GM21390 (cell line): Measurements from ENCODE around the gene ERGIC1.
"Not testable (repeated sequence)": the region's sequence is repeated elsewhere in the genome, so short reads cannot be mapped to it uniquely, and the experiment has no call there.

Source experiments
- ATAC-seq: cut with Tn5 transposase; IDR thresholded peaks from one replicate; pipeline ENCODE4 v1.9.1; 2021; ENCODE audit not compliant: unreplicated experiment

The ERGIC1 gene

DNA sequence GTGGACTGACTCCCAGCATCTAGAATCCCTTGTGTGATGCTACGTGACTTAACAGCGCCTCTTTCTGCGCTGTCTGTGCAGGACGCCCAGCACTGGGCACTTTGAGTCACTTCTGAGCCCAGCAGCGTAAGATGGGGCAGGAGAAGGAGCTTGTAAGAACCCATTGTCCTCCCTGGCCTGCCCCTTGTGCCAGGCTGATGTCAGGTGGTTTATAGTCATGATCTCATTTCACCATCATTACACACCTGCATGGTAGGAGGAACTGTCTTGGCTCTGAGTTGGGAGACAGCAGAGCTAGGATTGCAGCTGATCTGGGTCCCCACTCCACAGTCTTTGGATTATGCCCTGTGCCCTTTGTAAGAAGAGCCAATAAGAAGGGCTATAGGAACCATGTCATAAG, 12.2 kb downstream of the ERGIC1 start:
- no peak for ATAC-seq

- ATAC-seq, result no peak
Observed at GRCh38 chr5:172846677-172847076, 12.6 kb downstream of the ERGIC1 start.

- not testable (repeated sequence) for ATAC-seq
Observed at GRCh38 chr5:172847584-172847983, 13.5 kb downstream of the ERGIC1 start.

DNA sequence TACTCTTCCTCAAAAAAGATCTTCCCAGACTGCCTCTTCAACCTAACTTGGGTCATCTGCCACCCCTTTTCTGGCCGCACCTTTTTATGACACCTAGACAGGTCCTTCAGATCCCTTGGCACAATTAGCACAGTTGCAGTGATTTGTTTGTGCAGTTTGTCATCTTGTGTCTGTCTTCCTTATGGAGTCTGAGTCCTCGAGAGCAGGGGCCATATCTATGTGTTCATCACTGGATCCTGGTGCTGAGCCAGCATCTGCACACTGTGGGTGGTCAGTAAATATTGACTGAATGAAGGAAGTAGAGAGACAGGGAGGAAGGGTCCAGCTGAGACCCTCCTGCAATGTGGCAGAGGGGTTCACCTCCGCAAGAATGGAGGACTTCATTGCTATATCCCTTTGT, 14.4 kb downstream of the ERGIC1 start:
- no peak for ATAC-seq

DNA sequence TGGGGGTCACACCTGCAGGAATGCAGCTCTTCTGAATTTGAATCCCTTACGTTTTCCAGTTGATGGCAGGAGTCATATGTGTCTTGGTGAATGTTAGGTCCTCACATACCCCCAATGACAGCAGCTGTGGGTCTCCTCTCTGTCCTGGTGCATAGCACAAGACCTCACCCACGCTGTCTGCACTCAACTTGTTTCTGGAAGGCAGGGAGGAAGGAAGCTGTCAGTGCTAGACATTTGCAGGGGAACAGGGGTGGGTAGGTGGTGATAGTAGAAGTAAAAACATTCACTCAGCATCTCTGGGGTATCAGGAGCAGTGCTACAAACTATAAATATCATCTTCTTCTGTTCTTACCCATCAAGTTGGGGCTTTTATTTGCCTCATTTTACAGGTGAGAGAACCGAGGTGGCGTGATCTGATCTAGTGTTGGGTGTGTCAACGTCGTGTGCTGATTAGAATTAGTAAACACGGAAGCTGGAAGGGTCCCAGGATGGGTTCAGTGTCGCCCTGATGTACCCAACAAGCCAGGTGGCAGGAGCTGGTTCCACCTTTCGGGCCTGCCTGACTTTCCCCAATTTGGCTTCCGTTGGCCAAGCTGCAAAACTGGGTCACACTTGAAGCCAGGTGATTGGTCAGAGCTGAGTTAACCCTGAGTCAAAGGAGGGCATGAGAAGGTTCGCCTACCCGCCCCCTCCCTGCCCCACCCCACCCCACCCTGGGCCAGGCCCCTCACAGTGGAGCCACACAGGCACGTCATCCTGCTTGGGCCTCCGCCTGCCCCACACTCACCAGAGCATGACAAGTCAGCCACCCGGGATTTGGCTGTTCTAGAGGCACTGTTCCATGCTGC, 15.8 kb downstream of the ERGIC1 start:
- peak; percentile 63 for ATAC-seq

GRCh38 chr5:172850454-172850797, 16.4 kb downstream of the ERGIC1 start:
- ATAC-seq, result no peak

DNA sequence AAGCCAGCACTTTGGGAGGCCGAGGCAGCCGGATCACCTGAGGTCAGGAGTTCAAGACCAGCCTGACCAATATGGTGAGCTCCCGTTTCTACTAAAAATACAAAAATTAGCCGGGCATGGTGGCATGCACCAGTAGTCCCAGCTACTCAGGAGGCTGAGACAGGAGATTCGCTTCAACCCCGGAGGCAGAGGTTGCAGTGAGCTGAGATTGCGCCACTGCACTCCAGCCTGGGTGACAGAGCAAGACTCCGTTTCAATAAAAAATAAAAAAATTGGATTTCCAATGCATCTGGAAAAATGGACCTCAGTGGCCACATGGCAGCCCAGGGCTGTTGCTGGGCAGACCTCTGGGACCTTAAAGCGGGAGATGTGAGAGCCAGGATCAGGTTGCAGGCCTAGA, 17.2 kb downstream of the ERGIC1 start:
- ATAC-seq, result not testable (repeated sequence)

DNA sequence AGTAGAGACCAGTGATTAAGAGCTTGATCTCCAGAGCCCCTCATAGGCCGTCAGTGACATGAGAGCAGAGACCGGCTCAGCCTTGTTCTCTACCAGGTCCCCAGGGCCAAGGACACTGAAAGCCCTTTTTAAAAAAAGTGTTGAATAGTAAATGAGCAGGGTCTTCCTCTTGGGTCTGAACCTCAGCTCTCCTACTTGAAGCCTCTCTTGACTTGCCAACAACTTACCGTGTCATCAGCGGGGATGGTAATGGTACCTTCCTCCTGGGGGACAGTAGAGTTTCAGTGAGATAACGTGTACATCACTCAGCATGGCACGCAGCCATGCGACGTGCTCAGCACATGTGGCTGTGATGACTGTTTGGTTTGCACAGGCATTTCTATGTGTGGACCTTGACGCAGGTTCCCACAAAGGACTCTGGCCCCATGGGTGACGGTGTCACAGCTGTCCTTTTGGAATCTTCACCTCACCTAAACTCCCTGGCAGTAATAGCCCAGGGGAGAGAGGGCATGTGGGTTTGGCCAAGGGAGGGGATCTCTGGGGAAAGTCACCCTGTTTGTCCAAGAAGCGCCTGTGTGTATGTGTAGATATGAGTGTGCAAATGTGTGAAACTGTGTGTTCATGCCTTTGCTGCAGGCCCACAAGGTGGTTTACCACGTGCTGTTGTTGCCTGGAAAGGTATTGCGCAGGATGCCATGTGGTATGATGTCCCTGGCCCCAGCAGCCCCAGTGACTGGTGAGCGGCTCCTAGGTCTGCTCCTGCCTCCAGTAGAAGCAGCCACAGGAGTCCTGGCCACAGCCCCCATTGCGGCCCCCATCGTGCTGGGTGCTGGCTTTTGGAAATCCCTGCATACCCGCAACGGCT, 18.7 kb downstream of the ERGIC1 start:
- no peak for ATAC-seq

DNA sequence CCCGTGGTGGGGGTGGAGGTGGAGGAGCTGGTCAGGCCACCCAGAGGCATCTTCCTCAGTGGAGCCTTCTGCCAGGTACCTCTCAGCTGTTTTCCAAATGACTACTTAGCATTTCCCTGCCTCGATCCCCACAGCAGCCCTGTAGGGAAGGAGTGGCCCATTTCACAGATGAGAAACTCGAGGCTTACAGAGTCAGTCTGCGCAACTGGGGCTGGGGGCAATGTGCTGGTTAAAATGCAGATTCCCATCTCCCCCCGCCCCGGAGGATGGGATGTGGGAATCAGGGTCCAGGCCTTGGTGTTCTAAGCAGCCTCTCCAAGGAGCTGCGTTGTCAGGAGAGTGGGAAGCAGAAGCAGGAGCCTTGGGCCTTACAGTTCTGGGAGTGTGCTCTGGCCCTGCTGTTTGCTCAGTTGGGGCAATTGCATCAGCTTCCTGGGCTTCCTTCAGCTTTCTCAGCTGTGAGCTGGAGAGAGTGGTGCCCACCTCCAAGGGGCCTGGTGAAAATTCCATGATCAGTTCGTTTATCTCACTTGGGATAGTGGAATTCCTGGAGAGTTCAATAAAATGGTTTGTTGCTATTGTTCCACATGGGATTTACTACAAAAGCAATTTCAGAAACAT, 19.4 kb downstream of the ERGIC1 start:
- ATAC-seq, result no peak

- ATAC-seq, result no peak
Observed at GRCh38 chr5:172854451-172854871, 20.4 kb downstream of the ERGIC1 start.

- no peak for ATAC-seq
Observed at GRCh38 chr5:172854971-172855370, 20.9 kb downstream of the ERGIC1 start.

DNA sequence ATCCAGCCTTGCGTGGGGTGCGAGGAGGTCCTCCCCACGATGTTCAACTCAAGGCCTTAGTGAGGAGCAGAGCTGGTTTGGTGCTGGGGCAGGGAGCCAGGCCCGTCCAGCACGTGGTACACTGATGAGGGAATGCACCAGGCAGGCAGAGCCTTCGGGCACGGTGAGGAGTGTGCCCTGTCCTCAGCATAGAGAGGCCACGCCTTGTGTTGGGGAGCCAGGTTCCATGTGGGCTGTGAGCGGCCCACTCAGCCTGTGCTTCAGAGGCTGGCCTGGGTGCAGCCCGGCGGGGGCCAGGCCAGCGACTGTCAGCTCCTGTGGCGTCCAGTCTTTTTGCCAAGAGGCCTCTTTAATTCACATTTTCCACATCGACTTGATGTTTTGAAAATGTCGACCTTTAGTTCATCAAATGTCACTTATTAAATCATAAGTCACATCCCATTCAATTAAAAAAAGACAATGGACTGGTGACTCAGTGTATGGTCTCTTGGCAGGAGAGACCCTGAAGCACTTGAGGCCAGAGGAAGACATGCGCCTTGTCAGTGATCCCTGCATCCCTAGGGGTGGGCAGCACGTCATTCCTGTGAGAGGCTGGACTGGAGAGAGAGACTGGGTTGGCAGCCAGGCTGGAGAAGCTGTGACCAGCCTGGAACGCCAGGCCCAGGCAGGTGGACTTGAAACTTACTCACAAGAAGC, 21.7 kb downstream of the ERGIC1 start:
- no peak for ATAC-seq

- no peak for ATAC-seq
Observed at GRCh38 chr5:172856336-172856735, 22.3 kb downstream of the ERGIC1 start.

DNA sequence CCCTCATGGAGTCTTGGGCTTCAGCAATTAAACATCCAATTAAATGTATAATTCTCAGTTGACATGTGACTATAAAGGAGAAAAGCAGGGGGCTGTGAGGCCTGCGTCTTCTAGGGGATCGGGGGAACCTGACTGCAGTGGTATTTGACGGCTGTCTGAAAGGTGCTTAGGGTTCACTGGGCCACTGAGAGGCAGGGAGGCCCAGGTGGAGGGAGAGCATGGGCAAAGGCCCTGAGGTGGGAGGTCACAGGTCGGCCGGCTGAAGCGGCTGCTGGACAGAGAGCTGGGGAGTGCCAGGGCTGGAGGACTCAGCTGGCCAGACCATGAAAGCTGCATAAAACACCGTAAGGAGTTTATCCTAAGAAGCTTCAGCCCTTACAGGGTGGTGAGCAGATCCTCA, 23.9 kb downstream of the ERGIC1 start:
- no peak for ATAC-seq

- ATAC-seq, result no peak
Observed at GRCh38 chr5:172858511-172858989, 24.5 kb downstream of the ERGIC1 start.

- no peak for ATAC-seq
Observed at GRCh38 chr5:172858990-172859811, 25.1 kb downstream of the ERGIC1 start.

GRCh38 chr5:172859966-172860365, 25.9 kb downstream of the ERGIC1 start:
- ATAC-seq, result no peak

- no peak for ATAC-seq
Observed at GRCh38 chr5:172860520-172861443, 26.7 kb downstream of the ERGIC1 start.

DNA sequence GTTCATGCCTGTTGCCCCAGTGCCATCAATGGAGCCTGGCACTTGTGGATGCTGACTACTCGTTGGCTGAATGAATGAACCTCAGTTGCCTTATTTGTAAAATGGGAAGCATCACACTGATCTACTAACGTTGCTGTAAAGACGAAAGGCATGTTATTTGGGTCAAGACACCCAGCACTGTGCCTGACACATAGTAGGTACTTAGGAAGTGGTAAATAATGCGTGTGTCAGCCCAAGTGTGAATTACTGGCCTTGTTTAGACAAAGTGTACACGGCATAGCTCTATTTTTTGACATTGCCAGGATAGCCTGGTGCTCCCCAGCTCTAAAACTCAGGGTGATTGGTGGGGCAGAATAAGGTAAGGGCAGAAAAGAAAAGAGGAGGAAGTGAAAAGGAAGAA, 27.4 kb downstream of the ERGIC1 start:
- no peak for ATAC-seq
